ENCODE measurements around the gene XPNPEP1. TPM values are rescaled to one million over a fixed set of nuclear protein-coding genes. Genes with fewer than 3 reads are reported as not detected.

Gene XPNPEP1
- total RNA-seq, 2 experiments from 2014 or later: 50.3 to 54.3 TPM

DNA sequence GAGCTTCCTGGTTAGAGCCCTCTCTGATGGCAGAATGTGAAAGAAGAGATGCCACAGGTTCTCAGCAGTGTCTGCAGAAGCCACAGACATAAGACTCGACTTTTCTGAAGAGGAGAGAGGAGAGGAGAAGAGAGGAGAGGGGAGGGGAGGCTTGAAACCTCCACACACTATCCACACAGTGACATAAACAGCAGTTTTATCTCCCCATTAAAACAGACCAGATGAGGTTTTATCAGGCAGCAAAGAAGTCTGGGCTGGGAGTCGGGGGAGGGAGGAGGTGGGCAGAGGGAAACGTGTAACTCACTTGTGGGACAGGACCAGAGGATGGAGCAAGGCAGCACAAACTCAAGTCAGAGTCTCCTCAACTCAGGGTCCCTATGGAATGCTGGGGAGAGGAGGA lies 76.5 kb downstream of the XPNPEP1 start:
- Histone ChIP-seq H3K9me3 (ENCODE audit: control insufficient read depth in 1 of 2, insufficient read depth in 1 of 2, low read length in 2 of 2) (no peaks in the 10 kb centered on the region), H3K36me3 (ENCODE audit: insufficient read depth, low read length) (no peaks in the 10 kb centered on the region), H3K27me3 (ENCODE audit: control insufficient read depth in 1 of 2, insufficient read depth in 2 of 2, low read length in 2 of 2) (peaks cover 0 to 5% of the 10 kb centered on the region in 2 experiments), H3K27ac (ENCODE audit: low read depth in 1 of 2, low read length in 2 of 2) (no peak overlapping the region), H3K4me1 (ENCODE audit: insufficient read depth, low read length) (no peaks in the 10 kb centered on the region), H3K4me3 (ENCODE audit: low read length) (no peak overlapping the region)
- no peak overlapping the region for H3K27ac Mint-ChIP-seq
- intact Hi-C loops (cut with DNase I, micrococcal nuclease): no loop called here
- H3K9me3 Mint-ChIP-seq: no peaks in the 10 kb centered on the region
- no peak for TF ChIP-seq CTCF (IDR thresholded peaks at IDR 0.05)
- DNase-seq: no peak
- ChIA-PET POLR2A (no interaction called here), CTCF (no interaction called here)
- no peak overlapping the region for H3K4me3 Mint-ChIP-seq
- ATAC-seq (ENCODE audit: poor library complexity): no peak
- peaks cover 12% of the 10 kb centered on the region for H3K27me3 Mint-ChIP-seq
- no peaks in the 10 kb centered on the region for H3K36me3 Mint-ChIP-seq (ENCODE audit: low read depth)
- H3K4me1 Mint-ChIP-seq (ENCODE audit: low read depth): peaks cover 8% of the 10 kb centered on the region

DNA sequence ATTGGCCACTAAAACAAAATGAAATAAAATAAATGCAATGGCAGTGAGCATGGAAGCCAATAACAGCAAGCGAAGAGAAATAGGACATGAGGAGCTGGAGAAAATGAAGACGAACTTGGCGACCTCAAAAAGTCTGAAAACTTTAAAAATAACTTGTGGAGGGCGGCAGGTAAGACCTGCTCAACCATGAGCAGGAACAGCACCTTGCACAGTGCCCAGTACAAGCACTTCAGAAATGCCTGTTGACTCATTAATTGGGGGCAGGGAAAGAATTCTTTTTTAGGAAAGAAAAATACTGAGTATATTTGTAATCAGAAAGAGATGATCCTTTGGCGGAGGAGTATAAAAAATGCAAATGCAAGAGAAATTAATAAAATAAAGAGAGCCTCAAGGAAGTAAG lies 78.0 kb downstream of the XPNPEP1 start:
- H3K27me3 ChIP-seq (ENCODE audit: control insufficient read depth in 1 of 2, insufficient read depth in 2 of 2, low read length in 2 of 2): peaks cover 0 to 5% of the 10 kb centered on the region in 2 experiments
- intact Hi-C loops (cut with DNase I, micrococcal nuclease): no loop called here
- Mint-ChIP-seq H3K4me1 (ENCODE audit: low read depth) (no peaks in the 10 kb centered on the region), H3K9me3 (no peaks in the 10 kb centered on the region), H3K4me3 (no peak overlapping the region), H3K36me3 (ENCODE audit: low read depth) (no peaks in the 10 kb centered on the region), H3K27ac (no peak overlapping the region), H3K27me3 (peaks cover 12% of the 10 kb centered on the region)
- no peak for TF ChIP-seq CTCF (IDR thresholded peaks at IDR 0.05)
- H3K4me3 ChIP-seq (ENCODE audit: low read length): no peak overlapping the region
- no peak overlapping the region for H3K27ac ChIP-seq (ENCODE audit: low read depth in 1 of 2, low read length in 2 of 2)
- ATAC-seq (ENCODE audit: poor library complexity) (no peak), DNase-seq (no peak)
- H3K36me3 ChIP-seq (ENCODE audit: insufficient read depth, low read length): no peaks in the 10 kb centered on the region
- H3K4me1 ChIP-seq (ENCODE audit: insufficient read depth, low read length): no peaks in the 10 kb centered on the region
- POLR2A ChIA-PET: no interaction called here
- H3K9me3 ChIP-seq (ENCODE audit: control insufficient read depth in 1 of 2, insufficient read depth in 1 of 2, low read length in 2 of 2): no peaks in the 10 kb centered on the region
- CTCF ChIA-PET: no interaction called here

- DNase-seq: no peak
- H3K4me3 Mint-ChIP-seq: no peak overlapping the region
- CTCF ChIA-PET: no interaction called here
Measured at GRCh38 chr10:109838592-109839244, 84.6 kb downstream of the XPNPEP1 start.

More at GRCh38 chr10:109838592-109839244, 84.6 kb downstream of the XPNPEP1 start:
- Mint-ChIP-seq H3K36me3 (ENCODE audit: low read depth) (no peaks in the 10 kb centered on the region), H3K27me3 (peaks cover 22% of the 10 kb centered on the region), H3K4me1 (ENCODE audit: low read depth) (no peaks in the 10 kb centered on the region), H3K27ac (no peak overlapping the region), H3K9me3 (no peaks in the 10 kb centered on the region)
- no peaks in the 10 kb centered on the region for H3K36me3 ChIP-seq (ENCODE audit: insufficient read depth, low read length)
- intact Hi-C loops (cut with DNase I, micrococcal nuclease): no loop called here
- POLR2A ChIA-PET: no interaction called here
- no peak for TF ChIP-seq CTCF (IDR thresholded peaks at IDR 0.05)
- H3K27ac ChIP-seq (ENCODE audit: low read depth in 1 of 2, low read length in 2 of 2): no peak overlapping the region
- no peak overlapping the region for H3K4me3 ChIP-seq (ENCODE audit: low read length)
- peaks cover 3 to 8% of the 10 kb centered on the region in 2 experiments for H3K27me3 ChIP-seq (ENCODE audit: control insufficient read depth in 1 of 2, insufficient read depth in 2 of 2, low read length in 2 of 2)
- ATAC-seq (ENCODE audit: poor library complexity): no peak
- no peaks in the 10 kb centered on the region for H3K4me1 ChIP-seq (ENCODE audit: insufficient read depth, low read length)
- H3K9me3 ChIP-seq (ENCODE audit: control insufficient read depth in 1 of 2, insufficient read depth in 1 of 2, low read length in 2 of 2): no peaks in the 10 kb centered on the region
